Measurements from ENCODE around the gene HOXA2.

The HOXA2 gene

DNA sequence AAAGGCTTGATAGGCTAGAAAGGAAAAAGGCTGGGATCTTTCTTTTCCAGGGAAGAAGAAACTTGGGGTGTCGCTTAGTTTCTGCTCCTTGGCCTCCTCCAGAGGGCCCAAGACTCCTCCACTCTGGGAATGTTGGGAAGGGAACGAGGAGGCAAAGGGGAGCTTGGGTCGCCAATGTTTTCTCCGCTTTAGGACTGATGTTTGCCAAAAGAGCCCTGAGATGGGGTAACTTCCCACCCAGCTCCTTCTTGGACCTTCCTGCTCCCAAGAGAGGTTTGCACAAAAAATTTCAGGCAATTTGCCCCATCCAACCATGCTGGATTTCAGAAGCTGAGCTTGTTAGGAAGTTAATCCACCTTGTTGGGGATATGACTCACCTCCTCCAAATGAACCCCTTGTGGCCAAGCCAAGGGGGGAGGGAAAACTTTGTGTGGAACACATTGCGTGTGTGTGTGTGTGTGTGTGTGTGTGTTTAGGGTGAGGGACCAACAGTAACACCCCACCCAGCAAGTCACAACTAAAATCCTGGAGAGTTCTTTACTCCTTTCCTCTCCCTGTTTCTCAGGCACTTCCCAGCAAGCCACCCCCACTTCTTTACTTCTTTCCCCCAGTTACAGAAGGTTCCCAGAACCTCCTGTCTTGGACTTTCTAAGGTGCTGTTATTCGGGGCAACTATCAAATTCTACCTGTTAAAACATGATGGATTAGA, 8.7 kb upstream of the HOXA2 start:
- DNase-seq: no peak

DNA sequence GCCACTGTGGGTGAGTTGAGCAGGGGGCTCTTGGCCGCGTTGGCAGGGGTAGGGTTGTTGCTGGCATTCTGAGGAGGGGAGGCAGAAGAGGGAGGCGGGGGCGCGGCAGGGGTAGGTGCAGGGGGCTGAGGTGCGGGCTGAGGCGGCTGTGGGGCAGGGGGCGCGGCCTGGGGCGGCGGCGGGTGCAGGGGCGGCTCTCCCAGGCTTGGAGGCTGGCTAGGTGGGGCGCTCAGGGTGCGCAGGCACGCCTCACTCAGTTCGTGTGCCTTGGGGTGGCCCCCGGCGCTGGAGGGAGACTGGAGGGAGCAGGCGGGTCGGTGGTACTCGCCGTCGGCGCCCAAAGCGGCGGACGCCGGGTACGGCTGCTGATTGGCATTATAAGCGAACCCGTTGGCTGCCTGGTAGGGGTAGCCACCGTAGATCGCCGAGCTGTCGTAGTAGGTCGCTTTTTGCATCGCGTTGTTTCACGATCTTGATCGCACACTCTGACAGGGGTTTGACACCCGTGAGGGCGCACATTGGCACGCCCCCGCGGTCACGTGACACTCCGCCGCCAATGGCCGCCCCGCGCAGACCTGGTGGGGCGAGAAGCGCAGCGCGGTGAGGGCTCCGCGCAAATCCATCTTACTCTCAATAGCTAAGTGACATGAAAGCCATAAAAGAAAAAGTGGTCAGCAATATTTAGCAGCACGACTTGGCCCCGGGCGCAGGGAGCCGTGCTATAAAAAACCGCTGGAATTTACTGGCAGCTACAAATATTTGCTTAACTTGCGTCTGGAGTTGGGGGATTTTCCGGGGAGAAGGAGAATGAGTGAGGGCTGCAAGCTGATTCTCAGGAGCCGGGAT, 7.9 kb upstream of the HOXA2 start:
- DNase-seq: no peak

DNA sequence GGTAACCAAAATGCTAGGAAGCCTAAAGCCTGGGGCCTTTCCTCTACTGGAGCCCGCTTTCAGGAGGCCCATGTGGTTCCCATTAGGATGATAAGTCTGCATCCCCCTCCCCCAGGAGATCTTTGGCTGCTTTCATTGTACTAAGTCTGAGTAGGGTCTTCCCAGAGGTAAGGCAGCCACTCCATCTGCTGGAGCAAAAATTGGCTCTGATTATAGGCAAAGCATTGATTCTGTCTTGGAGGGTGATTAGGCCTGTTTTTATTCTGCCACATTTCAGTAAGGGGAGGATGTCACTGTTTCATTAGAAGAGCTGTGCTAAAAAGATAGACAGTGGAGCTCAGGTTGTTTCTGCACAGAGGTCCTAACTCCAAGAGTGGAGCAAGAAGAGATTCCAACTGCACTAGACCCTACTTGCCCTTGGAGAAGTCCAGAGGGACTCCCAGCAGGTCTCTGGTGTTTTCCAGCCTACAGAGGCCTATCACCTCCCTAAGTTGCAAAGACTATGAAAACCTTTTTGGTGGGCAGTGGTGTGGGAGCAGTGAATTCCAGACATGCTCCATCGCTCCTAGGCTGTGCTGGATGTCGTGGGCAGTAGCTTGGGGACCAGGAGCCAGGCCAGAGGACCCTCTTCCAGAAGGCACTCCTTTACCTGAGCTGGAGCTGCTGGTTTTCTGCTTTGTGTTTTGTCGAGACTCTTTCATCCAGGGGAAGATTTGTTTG, 7.1 kb upstream of the HOXA2 start:
- DNase-seq: no peak

DNA sequence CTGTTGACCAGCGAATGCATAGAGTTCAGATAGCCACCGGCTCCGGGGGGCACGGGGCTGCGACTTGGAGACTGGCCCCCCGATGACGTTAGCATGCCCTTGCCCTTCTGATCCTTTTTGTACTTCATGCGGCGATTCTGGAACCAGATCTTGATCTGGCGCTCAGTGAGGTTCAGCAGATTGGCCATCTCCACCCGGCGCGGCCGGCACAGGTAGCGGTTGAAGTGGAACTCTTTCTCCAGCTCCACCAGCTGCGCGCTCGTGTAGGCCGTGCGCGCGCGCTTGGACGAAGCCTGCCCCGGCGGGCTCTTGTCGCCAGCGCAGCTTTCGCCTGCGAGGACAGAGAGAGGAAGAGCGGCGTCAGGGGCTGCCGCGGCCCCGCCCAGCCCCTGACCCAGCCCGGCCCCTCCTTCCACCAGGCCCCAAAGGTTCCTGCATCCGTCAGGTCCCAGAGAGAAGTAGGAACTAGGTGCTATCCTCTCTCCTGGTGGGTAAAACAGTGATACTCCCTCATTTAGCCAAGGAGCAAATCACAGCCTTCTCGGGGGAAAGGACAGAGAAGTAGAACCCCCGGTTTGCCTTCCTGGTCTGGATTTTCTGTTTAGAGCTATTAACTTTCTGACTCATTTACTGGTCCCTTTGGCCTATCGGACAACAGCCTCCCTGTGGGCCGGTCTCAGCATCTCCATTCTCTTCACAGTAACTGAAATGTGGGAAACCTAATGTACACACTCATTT, 6.1 kb upstream of the HOXA2 start:
- no peak for DNase-seq

DNA sequence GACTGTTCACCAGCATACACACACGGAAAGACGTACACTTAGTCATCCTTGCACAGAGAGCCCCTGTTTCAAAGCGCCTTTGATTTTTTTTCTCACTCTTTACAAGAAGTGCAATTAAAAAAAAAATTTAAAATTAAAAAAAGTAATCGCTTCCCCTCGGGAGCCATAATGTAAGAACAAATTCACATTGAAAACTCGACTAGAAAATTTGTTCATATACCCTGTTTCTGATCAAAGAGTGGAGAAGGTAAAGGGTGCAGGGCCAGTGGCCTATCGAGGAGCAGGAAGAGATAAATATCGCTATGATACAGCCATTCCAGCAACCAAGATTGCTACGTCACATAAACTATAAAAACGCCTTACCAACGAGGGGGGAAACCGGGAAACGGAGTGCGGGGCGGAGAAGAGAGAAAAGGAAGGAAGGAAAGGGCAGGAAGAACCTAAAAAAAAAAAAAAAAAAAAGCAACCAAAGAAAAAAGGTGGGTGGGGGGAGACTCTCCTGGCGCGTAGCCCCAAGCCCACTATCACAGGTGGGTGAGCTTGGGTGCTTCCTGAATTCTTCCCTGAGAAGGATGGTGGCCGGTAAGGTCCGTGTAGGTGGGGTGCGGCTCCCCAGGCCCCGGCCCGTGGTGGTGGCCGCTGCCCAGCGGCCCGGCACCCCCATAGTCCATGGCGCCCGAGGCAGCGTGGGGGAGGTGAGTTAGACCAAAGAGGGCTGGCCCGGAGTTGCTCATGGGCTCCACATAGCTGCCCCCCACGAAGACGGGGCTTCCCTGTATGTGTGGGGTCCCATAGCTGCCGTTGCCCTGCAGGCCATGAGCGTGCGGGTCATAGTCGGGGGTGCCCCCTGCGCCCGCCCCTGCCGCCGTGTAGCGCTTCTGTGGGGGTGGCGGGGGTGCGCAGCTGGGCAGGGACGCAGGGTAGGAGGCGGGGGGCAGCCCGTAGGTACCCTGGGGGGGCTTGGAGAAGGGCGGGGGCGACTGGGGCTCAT, 5.2 kb upstream of the HOXA2 start:
- no peak for DNase-seq

DNA sequence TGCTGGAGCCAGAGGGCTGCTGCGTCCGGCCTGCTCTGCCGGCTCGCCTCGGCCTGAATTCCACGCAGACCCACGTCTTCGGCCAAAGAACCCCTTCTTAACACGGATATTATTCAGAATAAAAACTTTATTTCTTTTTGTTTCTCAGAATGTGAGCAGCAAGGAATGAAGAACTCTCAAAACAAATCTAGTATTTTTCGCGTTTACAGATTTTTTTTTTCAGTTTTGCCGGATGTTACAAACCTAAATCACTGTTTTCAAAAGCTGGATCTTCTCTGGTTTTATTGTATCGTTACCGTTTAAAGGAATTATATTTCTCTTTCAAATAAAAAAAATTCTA, 4.4 kb upstream of the HOXA2 start:
- no peak for DNase-seq

DNA sequence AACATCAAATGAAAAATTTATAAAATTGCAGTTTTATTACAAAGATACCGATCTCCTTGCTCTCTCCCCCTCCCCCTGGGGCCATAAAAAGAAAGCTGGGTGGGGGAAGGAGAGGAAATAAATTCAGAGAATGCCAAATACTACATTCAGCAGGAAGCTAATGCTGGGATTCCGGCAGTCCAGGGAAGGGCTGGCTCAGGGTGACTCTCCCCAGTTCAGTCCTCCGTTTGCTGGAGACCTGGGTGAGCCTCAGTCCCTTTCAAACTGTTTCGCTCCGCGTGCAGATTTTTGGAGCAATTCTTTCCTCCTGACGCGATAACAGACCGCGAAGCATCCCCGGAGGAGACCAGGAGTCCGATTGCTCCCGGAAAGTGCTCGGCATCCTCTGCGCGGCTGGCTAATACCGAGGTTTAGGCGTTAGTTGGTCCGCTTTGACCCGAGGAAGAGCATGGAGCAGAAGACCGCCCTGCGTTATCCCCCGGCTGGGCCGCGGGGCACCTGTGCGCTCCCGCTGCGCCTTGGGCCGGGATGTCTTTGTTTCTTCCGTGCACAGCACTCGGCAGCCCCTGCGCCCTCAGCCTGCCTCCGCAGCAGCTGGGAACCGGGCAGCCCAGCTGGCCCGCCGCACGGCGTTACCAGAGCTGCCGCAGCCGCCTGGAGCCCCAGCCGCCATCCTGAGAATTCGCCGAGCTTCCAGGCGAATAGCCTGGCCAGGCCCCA, 3.9 kb upstream of the HOXA2 start:
- DNase-seq: no peak

DNA sequence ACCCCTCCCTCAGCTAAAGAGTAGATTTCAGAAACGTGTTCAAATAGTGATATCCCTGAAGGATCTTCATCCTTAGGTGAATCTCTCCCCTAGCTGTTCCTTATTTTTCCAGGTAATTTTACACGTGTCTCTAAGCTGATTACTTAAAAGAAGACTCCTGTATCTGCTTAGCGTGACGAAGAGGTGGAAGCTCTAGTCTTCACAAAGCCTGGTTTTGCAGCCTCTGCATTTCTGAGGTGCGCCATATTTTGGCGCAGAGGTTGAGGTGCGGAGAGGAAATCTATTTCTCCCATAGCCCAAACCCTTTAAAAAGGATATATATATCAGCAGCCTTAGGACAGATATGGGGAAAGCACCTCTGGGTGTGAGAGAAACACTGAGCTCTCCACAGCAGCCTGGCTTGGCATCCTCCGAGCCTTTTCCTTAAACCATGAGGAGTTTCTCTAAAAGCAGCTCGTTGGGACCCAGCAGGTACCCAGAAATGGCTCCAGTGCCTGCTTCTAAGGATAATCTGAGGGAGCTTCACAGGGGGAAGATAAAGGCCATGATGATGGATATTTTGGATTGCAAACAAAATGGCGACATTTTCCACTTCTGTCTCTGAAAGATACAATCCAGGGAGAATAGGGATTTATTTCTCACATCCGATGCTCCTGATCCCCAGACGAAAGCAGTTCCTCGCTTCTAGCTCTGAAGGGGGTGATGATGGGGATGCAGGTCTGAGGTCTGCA, 3.0 kb upstream of the HOXA2 start:
- no peak for DNase-seq

DNA sequence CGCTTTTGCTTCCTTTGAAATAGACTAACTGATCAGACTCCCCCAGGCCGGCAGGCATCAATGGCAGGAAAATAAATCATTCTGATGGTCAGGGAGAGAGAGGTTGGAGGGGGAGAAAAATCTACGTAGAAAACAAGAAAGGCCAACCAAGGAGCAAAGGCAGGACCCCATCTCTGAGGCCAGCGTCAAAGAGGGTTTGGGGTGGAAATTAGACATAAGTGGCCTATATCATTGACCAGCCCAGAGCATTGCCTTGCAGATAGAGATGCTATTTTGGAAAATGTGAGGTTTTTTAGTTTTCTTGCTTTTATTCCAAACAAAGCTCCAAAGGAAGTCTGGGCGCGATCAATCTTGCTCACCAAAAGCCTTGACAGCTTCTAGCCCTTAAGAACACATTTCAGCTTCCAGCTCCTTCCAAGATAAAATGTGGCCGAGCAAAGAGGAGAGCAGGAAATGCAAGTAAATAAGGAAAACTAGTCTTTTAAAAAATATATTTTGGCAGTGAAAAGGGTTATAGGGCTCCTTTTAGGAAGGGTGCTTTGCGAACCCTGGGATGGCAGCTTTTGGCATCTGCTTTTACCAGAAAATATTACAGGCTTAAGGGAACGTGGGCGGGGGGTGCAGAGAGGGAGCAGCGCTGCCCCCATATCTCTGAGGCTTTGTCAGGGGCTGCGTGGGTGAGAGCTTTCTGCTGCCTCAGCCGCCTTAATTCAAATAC, 2.0 kb upstream of the HOXA2 start:
- DNase-seq: no peak

DNA sequence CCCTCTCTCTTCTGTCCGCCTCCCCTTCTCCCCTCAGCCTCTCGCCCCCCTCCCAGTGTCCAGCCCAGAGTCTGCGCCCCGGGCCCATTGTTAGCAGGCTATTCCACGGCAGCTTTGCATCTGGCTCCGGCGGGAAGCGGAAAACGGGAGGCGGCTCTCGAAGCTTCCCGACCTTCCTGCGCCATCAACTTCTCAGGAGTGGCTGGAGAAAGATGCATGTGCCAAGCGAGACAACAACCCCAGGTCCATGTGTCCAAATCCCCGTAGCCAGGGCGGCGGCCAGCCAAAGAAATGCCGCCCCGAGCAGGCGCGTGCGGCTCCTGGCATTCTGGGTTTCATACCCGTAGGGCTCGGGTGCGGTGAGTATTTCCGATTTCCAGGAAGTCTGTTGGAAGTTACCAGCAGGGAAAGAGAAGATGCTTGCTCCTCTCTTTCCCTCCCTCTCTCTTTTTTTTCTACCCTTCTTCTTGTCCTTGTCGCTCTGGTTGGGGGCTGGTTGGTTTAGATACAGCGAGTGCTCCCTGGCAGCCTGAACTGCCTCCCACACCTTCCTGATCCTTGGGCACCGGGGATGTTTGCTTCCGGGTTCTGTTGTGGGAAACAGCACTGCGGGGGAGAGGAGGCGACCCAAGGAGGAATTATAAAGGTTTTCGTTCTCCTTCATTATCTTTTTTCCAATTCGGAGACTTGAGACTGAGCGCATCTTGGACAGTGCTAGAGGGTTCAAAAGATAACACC, 1.2 kb upstream of the HOXA2 start:
- no peak for DNase-seq

DNA sequence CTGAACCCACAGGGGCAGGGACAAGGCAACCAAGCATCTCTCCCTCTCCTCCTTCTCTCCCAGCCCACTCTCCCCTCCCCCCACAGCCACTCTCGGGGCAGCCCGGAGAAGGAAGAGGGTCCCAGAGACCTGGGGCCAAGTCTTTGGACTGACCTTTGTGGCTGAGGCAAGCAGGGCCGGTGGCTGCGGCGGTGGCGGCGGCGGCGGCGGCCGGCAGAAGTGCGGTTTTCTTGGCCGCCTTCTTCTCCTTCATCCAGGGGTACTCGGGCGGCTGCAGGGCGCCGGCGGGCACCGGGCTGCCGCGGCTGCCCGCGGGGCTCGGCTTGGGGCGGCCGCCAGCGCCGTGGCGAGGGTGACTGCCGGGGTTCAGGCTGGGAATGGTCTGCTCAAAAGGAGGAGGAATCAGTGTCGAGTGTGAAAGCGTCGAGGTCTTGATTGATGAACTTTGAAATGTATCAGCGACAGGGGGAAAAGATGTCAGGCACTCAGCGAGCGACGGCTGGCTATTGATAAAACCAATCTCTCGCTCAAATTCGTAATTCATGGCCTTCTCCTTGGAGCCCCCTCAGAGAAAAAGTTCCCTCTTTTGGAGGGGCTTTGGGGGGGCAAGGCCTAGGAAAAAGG, 414 bp downstream of the HOXA2 start:
- no peak for DNase-seq

DNA sequence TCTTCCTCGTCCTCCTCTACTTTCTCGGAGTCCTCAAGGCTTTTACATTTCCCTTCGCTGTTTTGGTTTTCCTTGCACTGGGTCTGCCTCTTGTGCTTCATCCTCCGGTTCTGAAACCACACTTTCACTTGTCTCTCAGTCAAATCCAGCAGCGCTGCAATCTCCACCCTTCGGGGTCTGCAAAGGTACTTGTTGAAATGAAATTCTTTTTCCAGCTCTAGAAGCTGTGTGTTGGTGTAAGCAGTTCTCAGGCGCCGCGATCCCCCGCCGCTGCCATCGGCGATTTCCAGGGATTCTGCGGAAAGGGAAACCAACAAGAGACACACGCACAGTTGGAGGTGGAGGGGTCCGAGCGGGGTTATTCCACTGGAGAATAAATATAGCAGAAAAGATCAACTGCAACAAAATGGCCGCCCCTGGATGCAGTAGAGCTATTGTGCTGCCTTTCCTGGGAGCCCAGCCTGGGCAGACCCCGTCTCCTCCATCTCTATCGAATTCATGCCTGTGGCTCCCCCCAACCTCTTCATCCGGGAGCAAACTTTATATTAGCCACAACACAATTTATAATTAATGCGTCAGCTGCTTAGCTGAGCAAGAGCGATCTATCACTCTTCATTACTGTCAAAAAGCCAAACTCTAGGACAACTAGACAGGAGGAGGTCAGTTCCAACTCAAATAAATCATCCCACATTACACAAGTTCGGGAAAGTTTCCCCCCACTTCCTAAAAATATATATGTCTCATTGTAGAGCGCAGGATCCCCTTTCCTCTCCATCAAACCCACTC, 1.1 kb downstream of the HOXA2 start:
- no peak for DNase-seq

DNA sequence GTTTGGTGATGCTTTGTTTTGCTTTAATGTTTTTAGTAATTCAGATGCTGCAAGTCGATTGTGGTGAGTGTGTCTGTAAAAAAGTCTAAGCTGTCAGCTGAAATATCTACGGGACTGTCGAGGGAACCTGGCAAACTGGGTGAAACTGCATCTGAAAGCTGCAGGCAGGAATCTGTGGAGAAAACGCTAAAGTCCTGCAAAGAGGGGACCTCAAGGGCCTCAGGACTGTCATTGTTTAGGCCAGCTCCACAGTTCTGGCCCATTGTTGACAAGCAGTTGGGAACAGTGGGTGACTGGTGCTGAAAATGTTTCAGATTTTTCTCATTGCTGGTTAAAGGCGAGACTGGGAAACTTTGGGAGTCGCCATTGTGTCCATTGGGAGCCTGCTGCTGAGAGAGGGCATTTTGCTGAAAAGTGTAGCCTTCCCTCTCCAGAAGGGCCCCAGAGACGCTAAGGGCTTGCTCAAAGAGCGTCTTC, 1.8 kb downstream of the HOXA2 start:
- no peak for DNase-seq

DNA sequence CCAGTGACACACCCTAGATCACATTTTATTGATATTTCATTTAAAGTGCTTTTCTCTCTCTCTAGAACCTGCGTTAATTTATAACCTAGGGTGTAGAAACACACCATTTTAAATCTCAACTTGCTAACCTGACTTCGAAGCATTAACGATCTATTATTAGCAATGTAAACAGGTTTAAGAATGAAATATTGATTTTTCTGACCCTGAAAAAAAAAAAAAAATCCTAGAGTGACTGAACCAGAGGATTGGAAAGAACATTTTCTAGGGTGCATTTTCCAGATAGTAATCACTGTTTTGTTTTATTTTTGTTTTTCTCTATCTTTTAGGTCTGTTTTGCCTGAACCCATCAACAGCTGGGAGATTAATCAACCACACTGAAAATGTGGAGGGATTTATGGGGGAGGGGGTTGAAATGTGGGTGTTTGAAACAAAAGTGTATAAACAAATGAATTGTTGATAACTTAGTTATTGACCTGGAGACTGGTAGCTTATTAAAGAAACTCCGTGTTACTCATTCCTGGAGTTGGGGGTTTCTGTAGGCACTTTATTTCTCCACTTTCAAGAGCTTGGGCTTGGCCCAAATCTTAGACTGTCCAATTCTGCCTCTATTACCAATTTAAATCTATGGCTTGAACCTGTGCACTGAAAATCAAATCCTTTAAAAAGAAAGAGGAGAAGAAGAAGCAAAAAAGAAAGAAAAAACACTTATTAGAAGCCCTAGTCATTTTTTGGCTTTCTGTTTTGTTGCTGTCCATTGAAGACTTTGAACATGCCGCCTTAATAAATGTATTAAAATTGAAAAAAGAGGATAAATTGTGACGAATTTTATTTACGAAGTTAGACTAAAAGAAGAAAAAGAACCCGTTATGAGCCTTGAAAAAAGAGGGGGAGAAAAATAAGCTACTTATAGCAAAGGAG, 2.8 kb downstream of the HOXA2 start:
- DNase-seq: no peak

DNA sequence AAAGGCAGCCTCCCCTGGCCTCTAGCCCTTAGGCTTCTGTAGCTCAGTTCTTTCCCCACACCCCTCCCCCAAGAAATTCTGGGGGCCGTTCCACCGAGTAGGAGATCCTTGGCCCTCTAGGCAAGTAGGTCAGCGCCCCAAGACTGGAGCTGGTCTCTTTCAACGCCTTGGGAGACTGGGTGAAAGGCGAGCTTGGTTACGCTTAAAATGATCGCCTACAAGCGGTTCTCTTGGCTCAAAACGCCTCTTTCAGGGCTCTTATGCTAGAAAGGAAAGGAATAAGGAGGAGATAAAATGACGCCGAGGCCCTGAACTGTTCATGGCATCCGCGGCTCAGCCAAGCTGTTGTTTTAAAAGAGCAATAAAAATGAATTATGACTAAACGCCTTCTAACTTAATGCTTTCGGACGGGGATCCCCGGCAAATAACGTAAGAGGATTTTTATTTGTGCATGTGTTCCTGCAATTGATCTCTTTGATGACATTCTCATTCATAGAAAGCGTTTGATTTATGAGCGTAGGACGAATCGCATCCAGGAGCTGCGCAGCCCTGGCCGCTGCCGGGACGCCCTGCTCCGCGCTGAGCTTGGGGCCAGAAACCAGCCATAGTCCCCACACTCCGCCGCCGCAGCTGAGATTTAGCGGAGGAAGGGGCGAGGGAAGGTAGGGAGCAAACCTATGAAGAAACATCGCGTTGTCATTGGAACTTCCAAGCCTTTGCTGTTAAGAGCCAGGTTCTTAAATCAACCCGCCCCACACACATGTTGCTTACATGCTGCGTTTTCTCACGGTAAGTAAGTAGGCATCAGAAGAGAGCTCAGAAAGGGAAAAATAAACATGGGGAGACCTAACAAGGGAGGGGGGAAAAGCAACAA, 3.7 kb downstream of the HOXA2 start:
- DNase-seq: no peak

Measured in NCI-H2029 (cell line).